GM10266 (cell line): ENCODE results near the gene PHF23.

Experiments used
- DNase-seq: peaks from one replicate; pipeline ENCODE4 v3.0.0; 2012; ENCODE audit errors: extremely low spot score
- TF ChIP-seq, protein P1 (sequence below): IDR thresholded peaks from 2 replicates; pipeline ENCODE4 v1.5.1; 2012; ENCODE audit warnings: mild to moderate bottlenecking, low read depth; ENCODE audit not compliant: control insufficient read depth, insufficient read depth; ENCODE audit errors: missing control alignments

Gene PHF23

DNA sequence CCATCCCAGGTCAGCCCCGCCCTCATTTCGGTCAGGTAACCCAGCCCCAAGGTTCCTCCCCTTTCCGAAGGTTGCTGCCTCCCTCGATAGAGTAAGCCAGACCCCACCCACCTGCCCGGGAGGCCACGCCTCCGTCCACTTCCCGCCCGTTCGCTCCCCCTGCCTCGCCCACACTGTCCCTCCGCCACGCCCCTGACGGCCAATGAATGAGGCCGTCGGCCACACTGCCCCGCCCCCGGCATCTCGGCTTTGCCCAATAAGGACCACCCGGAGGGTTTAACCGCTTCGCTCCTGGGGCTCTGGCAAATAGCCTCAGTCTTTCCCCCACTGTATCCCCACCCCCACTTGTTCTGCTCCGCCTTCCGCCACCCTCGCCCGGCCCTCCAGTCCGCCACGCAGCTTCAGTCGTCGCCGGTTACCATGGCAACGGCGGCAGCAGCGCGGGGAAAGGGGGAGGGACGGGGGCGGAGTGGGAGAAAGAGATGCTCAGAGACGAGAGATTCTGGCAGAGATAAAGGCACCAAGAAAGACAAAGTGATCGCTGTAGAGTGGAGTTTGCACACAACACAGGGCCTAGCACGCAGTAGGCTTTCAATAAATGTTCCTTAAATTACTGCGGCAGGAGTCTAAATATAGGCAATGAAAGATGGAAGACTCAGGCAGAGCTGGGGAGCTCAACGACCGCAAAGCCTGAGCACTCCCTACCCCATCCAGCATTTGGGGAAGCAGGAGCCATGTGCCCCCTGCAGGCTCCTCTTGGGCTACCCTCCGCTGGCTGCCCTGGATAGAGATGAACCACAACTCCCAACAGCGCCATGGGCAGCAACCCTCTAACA, 24.7 kb downstream of the PHF23 start:
- TF ChIP-seq, protein P1, sequence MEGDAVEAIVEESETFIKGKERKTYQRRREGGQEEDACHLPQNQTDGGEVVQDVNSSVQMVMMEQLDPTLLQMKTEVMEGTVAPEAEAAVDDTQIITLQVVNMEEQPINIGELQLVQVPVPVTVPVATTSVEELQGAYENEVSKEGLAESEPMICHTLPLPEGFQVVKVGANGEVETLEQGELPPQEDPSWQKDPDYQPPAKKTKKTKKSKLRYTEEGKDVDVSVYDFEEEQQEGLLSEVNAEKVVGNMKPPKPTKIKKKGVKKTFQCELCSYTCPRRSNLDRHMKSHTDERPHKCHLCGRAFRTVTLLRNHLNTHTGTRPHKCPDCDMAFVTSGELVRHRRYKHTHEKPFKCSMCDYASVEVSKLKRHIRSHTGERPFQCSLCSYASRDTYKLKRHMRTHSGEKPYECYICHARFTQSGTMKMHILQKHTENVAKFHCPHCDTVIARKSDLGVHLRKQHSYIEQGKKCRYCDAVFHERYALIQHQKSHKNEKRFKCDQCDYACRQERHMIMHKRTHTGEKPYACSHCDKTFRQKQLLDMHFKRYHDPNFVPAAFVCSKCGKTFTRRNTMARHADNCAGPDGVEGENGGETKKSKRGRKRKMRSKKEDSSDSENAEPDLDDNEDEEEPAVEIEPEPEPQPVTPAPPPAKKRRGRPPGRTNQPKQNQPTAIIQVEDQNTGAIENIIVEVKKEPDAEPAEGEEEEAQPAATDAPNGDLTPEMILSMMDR: peak; percentile 53
- DNase-seq: peak; percentile 99

DNA sequence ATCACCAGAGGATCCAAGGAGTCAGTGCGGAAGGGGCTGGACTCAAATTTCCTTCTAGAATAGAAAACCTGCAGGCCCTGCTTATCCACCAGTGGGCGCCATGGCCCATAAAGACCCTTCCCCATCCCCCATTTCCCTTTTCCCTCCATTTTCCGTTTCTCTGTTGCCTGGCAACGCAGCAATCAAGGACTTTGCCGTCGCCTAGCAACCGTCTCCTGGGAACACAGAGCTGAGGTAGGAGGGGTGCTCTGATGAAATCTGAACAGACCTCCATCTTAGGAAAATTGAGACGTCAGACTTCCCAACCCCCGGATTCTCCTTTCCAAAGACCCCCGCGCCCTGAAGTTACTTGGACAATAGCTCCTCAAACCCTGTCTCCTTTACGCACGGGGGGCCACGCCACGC, 25.4 kb downstream of the PHF23 start:
- TF ChIP-seq, protein P1: no peak
- peak; percentile 73 for DNase-seq

DNA sequence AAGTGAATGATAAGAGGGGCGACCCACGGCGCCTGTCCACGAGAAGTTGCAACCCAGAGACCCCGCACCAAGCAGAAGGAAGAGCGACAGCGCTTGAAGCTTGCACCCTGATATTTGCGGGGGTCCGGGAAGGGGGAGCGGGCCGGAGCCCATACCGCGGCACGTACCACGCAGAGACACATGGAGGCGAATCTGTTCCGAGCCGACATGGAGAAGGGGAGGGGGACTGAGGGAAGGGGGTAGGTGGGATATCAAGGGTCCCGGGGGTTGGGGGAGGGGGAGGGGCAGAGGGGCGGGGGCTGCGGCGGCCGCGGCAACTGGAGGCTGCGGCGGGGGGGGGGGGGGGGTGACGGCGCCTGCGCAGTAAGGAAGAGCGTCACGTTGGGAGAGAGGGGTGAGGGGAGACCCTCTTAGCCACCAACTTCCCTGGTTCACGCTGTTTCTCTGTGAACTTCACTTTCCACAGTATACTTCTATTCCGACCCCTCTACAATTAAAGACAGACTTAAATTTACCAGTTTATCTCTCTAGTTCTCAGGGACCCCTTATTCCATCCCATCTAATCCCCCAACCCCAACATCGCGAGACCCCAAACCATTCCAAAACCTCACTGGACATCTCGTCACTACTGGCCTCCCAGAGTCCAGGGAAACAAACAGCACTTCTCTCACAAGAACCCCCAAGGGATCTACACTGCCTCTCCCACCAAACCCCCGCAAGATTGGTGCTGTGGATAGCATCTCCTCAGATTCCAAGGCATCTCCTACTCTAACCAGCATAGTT, 27.6 kb downstream of the PHF23 start:
- no peak for DNase-seq
- TF ChIP-seq, protein P1: no peak

DNA sequence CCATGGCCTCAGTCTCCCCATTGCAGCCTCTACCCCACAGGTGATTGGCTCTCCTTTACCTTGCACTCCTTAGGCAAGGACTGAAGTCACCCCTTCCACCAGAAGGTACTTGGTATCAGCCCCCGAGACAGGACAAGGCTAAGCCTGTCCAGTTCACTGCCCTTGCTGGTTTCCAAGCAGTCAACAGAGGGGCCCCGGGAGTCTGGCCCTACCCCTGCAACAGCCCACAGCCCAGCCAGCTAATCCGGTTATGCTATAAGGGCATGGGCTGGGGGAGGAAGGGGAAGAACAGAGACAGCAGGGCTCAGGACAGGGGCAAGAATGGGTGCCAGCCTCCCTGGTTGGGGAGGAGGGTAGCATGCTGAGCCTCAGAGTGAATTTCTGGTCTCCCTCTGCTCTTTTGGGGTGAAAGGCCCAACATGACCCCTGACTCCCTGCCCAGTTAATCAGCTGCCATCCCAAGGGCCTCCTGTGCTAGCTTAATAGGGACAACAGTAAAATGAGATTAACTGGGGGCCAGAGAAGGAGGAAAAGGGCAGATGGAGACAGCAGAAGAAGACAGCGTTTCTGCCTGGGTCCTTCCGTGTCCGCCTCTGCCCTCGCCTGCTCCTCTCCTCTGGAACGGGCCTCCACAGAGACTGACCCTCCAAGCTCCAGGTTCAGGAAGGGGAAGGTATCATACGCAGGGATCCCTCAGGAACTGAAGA, 30.4 kb downstream of the PHF23 start:
- no peak for DNase-seq
- TF ChIP-seq, protein P1: no peak

DNA sequence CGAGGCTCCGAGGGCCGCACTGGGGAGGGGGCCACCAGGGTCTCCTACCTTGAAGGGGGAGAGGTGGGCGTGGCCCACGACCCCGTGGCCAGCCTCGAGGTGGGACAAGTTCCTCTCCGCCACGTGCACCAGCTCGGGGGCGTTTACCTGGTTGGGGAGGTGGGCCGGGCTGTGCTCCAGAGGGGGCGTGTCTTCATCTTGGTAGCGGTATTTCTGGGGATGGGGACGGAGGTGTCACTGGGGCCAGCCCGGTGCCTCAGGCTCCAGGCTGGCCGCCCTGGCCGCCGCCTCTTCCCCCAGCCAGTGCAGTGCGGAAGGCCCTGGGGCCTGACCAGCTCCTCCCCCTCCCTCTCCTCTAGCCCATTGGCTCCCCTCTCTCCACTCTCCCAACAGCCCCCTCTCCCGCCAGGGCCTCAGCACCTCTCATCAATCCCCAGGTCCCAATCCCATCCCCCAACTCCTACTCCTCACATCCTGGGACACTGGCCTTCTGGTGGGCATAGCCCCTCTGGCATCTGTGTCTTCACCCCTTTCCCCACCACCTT, 31.2 kb downstream of the PHF23 start:
- no peak for DNase-seq
- TF ChIP-seq, protein P1: no peak

DNA sequence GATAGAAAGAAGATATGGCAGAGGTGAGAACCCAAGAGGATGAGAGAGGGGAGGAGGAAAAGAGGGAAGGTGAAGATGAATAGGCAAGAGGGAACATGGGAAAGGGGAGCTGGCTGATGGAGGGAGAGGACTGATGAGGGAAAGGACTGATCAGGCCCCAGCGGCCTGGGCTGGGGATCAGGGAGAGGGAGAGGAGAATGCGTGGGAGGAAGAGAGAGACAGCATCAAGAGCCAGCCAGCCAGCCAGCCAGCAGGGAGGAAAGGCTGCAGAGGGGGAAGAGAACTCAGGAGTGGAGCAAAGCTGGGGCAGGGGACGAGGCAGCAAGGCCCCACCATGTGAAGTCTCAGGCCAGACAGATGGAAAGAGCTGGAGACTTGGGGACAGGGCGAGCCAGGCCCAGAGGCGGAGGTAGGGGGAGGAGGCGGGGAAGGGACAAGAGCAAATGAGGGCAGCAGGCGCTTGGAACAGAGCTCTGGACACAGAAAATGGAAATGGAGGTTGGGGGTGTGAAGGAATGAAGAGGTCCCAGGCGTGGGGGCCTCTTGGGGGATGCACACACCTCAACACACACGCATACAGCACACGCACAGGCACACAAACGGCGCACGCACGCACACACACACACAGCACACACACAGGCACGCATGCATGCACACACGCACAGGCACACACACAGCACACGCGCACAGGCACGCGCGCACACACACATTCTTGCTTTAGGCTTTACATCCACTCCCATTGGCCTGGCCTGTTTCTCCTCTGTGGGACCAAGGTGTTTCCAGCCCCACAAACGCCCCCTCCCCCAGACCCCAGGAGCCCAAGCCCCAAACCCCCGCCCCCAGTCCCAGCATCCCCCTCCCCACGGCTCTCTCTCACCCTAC, 31.9 kb downstream of the PHF23 start:
- DNase-seq: no peak

More for the DNA sequence above, 31.9 kb downstream of the PHF23 start:
- TF ChIP-seq, protein P1: no peak
